HepG2 (cell line): ENCODE data around the gene VPS11. TPM values are rescaled to one million over a fixed set of nuclear protein-coding genes. Genes with fewer than 3 reads are reported as not detected.

Experiments used
- FIP1L1 ChIP-seq: fragments of 200-400 bp; formaldehyde crosslinking; IDR thresholded peaks from 2 replicates; pipeline ENCODE4 v1.6.1; 2018; ENCODE audit warnings: low read depth, mild to moderate bottlenecking, low read length, moderate library complexity, borderline replicate concordance; ENCODE audit not compliant: insufficient read depth
- FOXK2 ChIP-seq: fragments of 450-650 bp; IDR thresholded peaks from 2 replicates; pipeline ENCODE4 v1.6.1; 2016
- HMG20B ChIP-seq: conservative IDR thresholded peaks from 2 replicates; pipeline ENCODE4 v1.6.1; 2016; ENCODE audit warnings: missing genetic modification reagents, missing compliant biosample characterization
- HOXA9 ChIP-seq: sonication (generic); formaldehyde crosslinking; IDR thresholded peaks from 2 replicates; pipeline ENCODE4 v1.8.1; 2022; ENCODE audit warnings: missing genetic modification reagents, mild to moderate bottlenecking, moderate library complexity, borderline replicate concordance
- JUND ChIP-seq: sonication (generic); formaldehyde crosslinking; IDR thresholded peaks from 2 replicates; pipeline ENCODE4 v1.8.0; 2022; ENCODE audit warnings: mild to moderate bottlenecking, missing genetic modification reagents
- MEIS2 ChIP-seq: sonication (generic); formaldehyde crosslinking; IDR thresholded peaks from 2 replicates; pipeline ENCODE4 v1.9.0; 2021; ENCODE audit warnings: mild to moderate bottlenecking, missing genetic modification reagents
- NFE2L2 ChIP-seq: fragments of 150-350 bp; IDR thresholded peaks from 2 replicates; pipeline ENCODE4 v1.6.1; 2014; ENCODE audit warnings: low read length
- NFIB ChIP-seq: sonication (generic); formaldehyde crosslinking; IDR thresholded peaks from 2 replicates; pipeline ENCODE4 v1.9.0; 2021; ENCODE audit warnings: missing genetic modification reagents, mild to moderate bottlenecking, borderline replicate concordance
- RFX5 ChIP-seq: IDR thresholded peaks from 2 replicates; pipeline ENCODE4 v1.6.1; 2011; ENCODE audit warnings: low read depth, low read length, improper control_type of control experiment
- ZFP36L1 ChIP-seq: sonication (generic); formaldehyde crosslinking; IDR thresholded peaks from 2 replicates; pipeline ENCODE4 v1.8.0; 2022; ENCODE audit warnings: mild to moderate bottlenecking, missing genetic modification reagents, moderate library complexity
- ZNF17 ChIP-seq: sonication (generic); formaldehyde crosslinking; IDR thresholded peaks from 2 replicates; pipeline ENCODE4 v1.5.0; 2020; ENCODE audit warnings: mild to moderate bottlenecking, missing genetic modification reagents
- polyA plus RNA-seq, 8 experiments: library from polyadenylated mRNA; depleted of rRNA in 3 of 8; stranded (reverse) in 7 of 8; unstranded in 1 of 8; fragments of >200 nt; fragmentation: Illumina TruSeq in 4 of 8; extraction: Trizol in 4 of 8; gene quantifications; 2 replicates each; pipeline versions ENCODE4 v1.2.1 to v1.2.3, GENCODE V29; 2011 to 2016; ENCODE audit warnings: low read depth in 4 of 8, missing spikeins in 1 of 8, mixed read lengths in 1 of 8; ENCODE audit not compliant: insufficient read depth in 1 of 8
- total RNA-seq, 5 experiments: library from RNA; depleted of rRNA; stranded (reverse); fragments of >200 nt; fragmentation: Illumina TruSeq; extraction: Trizol; gene quantifications; 2 replicates each; pipeline ENCODE4 v1.2.3, GENCODE V29; 2016; ENCODE audit warnings: low read depth in 1 of 5
- TF ChIP-seq, protein P1 (sequence below): sonication (generic); formaldehyde crosslinking; IDR thresholded peaks from 2 replicates; pipeline ENCODE4 v1.8.0; 2022; ENCODE audit warnings: missing genetic modification reagents, mild to moderate bottlenecking, inconsistent platforms, borderline replicate concordance
- TF ChIP-seq, protein P2 (sequence below), 2 experiments: fragments of 450-650 bp in 1 of 2; sonication (generic) in 1 of 2; formaldehyde crosslinking in 1 of 2; IDR thresholded peaks; 2 replicates each; pipeline versions ENCODE4 v1.6.1 to v1.8.0; 2016 to 2022; ENCODE audit warnings: antibody characterized with exemption in 1 of 2, mild to moderate bottlenecking in 1 of 2, missing genetic modification reagents in 1 of 2
- TF ChIP-seq, protein P3 (sequence below): IDR thresholded peaks from 2 replicates; pipeline ENCODE4 v1.6.1; 2016; ENCODE audit warnings: control low read depth
- TF ChIP-seq, protein P4 (sequence below): sonication (generic); formaldehyde crosslinking; IDR thresholded peaks from 2 replicates; pipeline ENCODE4 v1.5.1; 2020; ENCODE audit warnings: missing genetic modification reagents, mild to moderate bottlenecking, borderline replicate concordance
- TF ChIP-seq, protein P5 (sequence below): sonication (generic); formaldehyde crosslinking; IDR thresholded peaks from 2 replicates; pipeline ENCODE4 v1.4.0; 2020; ENCODE audit warnings: mild to moderate bottlenecking, missing genetic modification reagents

The VPS11 gene
- total and polyA plus RNA-seq, 2 of the 13 experiments (the other 11 are each of a cell fraction or from before 2014, with no cell fraction given): 13.7 to 21.6 TPM

DNA sequence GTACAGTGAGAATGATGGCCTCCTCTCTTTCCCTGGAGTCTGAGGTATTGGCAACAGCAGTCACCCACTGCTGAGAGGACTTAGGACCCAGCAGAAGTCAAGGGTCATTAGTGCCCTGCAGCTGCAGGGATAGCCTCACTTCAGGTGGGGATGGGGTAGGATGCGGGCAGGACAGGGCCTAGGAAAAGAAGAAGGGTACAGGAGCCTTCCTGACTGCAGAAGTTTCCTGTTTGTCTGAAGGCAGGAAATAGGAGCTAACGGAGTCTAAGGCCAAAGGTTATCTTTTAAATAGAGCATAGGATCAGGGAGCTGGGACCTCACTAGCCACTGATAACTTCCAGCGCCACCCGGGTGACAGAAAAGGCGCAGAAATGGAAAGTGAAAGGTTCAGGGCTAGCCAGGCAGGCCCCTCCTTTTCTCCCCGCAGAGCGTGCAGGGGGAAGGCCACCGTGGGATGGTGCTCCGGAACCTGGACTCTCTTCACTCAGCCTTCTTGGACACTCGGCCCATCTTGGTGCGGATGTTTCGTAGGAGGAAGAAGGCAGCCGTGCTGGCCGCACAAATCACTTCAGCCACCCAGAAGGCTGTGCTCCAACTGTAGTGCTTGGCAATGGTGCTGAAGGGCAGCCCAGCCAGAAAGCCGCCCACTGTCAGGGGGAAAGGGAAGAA lies 43.1 kb upstream of the VPS11 start (continued):
- TF ChIP-seq, protein P1, sequence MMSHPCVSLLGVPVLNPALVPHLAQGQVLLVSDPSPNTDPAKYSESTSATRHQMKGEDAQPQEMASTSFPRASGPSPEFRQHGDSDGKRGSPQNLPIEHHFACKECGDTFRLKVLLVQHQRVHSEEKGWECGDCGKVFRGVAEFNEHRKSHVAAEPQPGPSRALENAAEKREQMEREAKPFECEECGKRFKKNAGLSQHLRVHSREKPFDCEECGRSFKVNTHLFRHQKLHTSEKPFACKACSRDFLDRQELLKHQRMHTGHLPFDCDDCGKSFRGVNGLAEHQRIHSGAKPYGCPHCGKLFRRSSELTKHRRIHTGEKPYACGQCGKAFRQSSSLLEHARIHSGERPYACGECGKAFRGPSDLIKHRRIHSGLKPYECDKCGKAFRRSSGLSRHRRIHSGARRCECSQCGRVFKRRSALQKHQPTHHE (CRISPR knock-in tag): no peak
- no peak for TF ChIP-seq MEIS2
- TF ChIP-seq, protein P2, sequence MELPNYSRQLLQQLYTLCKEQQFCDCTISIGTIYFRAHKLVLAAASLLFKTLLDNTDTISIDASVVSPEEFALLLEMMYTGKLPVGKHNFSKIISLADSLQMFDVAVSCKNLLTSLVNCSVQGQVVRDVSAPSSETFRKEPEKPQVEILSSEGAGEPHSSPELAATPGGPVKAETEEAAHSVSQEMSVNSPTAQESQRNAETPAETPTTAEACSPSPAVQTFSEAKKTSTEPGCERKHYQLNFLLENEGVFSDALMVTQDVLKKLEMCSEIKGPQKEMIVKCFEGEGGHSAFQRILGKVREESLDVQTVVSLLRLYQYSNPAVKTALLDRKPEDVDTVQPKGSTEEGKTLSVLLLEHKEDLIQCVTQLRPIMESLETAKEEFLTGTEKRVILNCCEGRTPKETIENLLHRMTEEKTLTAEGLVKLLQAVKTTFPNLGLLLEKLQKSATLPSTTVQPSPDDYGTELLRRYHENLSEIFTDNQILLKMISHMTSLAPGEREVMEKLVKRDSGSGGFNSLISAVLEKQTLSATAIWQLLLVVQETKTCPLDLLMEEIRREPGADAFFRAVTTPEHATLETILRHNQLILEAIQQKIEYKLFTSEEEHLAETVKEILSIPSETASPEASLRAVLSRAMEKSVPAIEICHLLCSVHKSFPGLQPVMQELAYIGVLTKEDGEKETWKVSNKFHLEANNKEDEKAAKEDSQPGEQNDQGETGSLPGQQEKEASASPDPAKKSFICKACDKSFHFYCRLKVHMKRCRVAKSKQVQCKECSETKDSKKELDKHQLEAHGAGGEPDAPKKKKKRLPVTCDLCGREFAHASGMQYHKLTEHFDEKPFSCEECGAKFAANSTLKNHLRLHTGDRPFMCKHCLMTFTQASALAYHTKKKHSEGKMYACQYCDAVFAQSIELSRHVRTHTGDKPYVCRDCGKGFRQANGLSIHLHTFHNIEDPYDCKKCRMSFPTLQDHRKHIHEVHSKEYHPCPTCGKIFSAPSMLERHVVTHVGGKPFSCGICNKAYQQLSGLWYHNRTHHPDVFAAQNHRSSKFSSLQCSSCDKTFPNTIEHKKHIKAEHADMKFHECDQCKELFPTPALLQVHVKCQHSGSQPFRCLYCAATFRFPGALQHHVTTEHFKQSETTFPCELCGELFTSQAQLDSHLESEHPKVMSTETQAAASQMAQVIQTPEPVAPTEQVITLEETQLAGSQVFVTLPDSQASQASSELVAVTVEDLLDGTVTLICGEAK (IDR thresholded peaks at IDR 0.05): no peak
- TF ChIP-seq, protein P2 (CRISPR knock-in tag; IDR thresholded peaks at IDR 0.05): no peak
- no peak for TF ChIP-seq RFX5
- TF ChIP-seq, protein P3, sequence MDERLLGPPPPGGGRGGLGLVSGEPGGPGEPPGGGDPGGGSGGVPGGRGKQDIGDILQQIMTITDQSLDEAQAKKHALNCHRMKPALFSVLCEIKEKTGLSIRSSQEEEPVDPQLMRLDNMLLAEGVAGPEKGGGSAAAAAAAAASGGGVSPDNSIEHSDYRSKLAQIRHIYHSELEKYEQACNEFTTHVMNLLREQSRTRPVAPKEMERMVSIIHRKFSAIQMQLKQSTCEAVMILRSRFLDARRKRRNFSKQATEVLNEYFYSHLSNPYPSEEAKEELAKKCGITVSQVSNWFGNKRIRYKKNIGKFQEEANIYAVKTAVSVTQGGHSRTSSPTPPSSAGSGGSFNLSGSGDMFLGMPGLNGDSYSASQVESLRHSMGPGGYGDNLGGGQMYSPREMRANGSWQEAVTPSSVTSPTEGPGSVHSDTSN (CRISPR knock-in tag): no peak
- TF ChIP-seq HOXA9: no peak
- TF ChIP-seq, protein P4, sequence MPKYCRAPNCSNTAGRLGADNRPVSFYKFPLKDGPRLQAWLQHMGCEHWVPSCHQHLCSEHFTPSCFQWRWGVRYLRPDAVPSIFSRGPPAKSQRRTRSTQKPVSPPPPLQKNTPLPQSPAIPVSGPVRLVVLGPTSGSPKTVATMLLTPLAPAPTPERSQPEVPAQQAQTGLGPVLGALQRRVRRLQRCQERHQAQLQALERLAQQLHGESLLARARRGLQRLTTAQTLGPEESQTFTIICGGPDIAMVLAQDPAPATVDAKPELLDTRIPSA (CRISPR knock-in tag): no peak
- no peak for TF ChIP-seq ZFP36L1 (CRISPR knock-in tag)
- TF ChIP-seq FIP1L1: no peak
- TF ChIP-seq ZNF17 (CRISPR knock-in tag): no peak
- TF ChIP-seq JUND: no peak
- TF ChIP-seq, protein P5, sequence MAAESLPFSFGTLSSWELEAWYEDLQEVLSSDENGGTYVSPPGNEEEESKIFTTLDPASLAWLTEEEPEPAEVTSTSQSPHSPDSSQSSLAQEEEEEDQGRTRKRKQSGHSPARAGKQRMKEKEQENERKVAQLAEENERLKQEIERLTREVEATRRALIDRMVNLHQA (CRISPR knock-in tag): no peak
- TF ChIP-seq NFIB (CRISPR knock-in tag): no peak
- no peak for TF ChIP-seq HMG20B (CRISPR knock-in tag)
- TF ChIP-seq NFE2L2: no peak
- no peak for TF ChIP-seq FOXK2
